Omental fat pad (tissue), 4 donors: ENCODE data around the gene RAPGEF4. TPM values are rescaled to one million over a fixed set of nuclear protein-coding genes. Genes with fewer than 3 reads are reported as not detected.
A peak's percentile ranks its signal among the peaks of the same experiment; 100 is the strongest.

ENCODE experiments used
- ATAC-seq: fragments of 150-250 bp; one replicate; pipeline ENCODE4 v1.9.1; 2016; ENCODE audit warnings: mild to moderate bottlenecking, moderate library complexity; ENCODE audit not compliant: low FRiP score
- DNase-seq: peaks from one replicate; pipeline ENCODE4 v3.0.0-alpha.2; 2019; ENCODE audit warnings: low spot score
- CTCF ChIP-seq, 3 donors: fragments of 450-650 bp; IDR thresholded peaks; one replicate each; pipeline ENCODE4 v1.5.1; 2016 to 2017; ENCODE audit warnings: antibody characterized with exemption in 3 of 3, mild to moderate bottlenecking in 3 of 3, moderate library complexity in 2 of 3
- total RNA-seq, 4 donors: library from RNA; depleted of rRNA; stranded (reverse); fragments of >200 nt; gene quantifications; one replicate each; pipeline ENCODE4 v1.1.0, GENCODE V29; 2016

RAPGEF4 gene
- total RNA-seq, 4 donors from 2014 or later, result 11.7 to 25.6 (median 20.0) TPM

DNA sequence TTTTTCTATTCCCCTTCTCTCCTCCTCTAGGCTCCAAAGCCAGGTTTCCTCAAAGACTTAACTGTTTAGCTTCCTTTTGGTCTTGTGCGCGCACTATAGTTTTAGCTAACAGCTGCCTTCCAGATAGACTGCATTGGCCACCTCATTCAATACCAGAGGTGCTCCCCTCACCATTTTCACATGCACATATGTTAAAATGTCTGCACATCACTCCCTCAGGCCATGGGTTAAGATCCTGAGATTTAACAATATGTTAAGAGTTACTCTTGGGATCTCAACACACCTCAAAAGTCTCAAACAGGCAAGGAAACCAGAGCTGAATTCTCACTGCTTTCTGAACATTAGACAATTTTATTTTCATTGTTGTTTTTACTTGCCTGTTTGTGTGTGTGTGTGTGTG lies 259.2 kb downstream of the RAPGEF4 start:
- ATAC-seq, result no peak
- DNase-seq, result no peak
- TF ChIP-seq CTCF (IDR thresholded peaks at IDR 0.05), result no peak

DNA sequence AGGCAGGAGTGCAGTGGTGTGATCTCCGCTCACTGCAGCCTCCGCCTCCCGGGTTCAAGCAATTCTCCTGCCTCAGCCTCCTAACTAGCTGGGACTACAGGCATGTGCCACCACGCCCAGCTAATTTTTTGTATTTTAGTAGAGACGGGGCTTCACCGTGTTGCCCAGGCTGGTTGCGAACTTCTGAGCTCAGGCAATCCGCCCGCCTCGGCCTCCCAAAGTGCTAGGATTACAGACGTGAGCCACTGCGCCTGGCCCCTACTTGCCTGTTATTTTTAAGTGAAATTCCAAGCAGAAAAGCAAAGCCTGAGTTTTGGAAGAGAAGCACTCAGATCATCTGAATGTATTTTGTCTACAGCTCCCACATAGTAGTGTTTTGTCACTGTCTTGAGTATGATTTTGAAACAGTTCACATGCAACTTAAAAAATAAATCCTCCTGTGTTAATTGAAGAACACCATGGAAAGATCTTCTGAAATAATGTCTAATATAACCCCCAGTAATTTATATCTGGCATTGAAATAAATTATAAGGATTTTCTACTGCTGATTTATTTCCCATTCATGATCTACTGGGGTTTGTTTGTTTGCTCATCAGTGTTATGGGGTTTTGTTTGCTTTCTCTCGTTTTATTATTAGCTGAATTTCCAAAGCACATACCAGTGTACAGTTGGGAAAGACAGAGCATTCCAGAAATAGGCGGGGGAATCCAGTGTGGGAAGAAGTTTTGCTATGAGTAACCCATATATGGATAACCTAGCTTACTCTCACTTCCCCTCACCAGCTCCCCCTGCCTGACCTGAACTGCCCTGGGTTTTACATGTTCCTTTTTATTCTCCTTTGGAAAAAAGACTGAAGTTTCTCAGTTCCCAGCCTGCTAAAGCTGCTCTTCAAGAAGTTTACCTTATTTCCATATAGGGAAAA lies 259.9 kb downstream of the RAPGEF4 start:
- no peak for TF ChIP-seq CTCF (IDR thresholded peaks at IDR 0.05)
- DNase-seq (no peak), ATAC-seq (peak; percentile 99)

DNA sequence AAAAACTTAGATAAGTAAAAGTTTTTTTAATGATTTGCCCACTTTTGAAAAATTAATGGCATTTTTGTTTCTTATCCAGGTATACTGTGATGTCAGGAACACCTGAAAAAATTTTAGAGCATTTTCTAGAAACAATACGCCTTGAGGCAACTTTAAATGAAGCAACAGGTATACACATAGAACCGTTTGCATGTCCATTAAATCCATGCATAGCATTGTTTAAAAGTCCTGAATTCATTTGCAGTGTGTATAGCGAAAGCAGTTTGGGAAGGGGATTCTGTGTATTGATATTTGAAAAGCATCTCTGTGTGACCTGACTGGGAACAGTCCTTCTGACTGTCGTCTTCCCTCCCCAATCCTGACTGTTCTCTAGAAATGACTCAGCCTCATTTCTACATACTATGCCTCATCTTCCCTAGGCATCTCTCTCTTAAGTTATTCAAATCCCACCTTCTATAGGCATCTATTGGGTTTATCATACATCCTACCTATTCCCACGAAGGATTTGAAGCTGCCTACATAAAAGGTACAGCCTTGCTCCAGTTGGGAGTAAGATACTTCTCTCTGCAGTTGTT lies 260.8 kb downstream of the RAPGEF4 start:
- ATAC-seq (no peak), DNase-seq (no peak)
- no peak for TF ChIP-seq CTCF (IDR thresholded peaks at IDR 0.05)

DNA sequence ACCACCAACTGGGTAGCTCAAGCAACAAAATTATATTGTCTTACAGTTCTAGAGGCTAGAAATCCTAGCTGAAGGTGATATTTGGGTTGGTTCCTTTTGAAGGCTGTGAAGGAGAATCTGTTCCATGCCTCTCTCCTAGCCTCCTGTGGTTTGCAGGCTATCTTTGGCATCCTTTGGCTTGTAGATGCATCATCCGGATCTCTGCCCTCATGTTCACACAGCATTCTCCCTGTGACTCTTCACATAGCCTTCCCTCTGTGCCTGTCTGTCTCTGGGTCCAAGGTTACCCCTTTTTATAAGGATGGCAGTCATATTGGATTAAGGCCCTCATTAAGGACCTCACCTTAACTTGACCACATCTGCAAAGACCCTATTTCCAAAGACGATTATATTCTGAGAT lies 261.4 kb downstream of the RAPGEF4 start:
- TF ChIP-seq CTCF (IDR thresholded peaks at IDR 0.05), result no peak
- DNase-seq (no peak), ATAC-seq (no peak)

GRCh38 chr2:172998547-172999272 lies 263.1 kb downstream of the RAPGEF4 start:
- DNase-seq (no peak), ATAC-seq (no peak)
- TF ChIP-seq CTCF (IDR thresholded peaks at IDR 0.05), result no peak

DNA sequence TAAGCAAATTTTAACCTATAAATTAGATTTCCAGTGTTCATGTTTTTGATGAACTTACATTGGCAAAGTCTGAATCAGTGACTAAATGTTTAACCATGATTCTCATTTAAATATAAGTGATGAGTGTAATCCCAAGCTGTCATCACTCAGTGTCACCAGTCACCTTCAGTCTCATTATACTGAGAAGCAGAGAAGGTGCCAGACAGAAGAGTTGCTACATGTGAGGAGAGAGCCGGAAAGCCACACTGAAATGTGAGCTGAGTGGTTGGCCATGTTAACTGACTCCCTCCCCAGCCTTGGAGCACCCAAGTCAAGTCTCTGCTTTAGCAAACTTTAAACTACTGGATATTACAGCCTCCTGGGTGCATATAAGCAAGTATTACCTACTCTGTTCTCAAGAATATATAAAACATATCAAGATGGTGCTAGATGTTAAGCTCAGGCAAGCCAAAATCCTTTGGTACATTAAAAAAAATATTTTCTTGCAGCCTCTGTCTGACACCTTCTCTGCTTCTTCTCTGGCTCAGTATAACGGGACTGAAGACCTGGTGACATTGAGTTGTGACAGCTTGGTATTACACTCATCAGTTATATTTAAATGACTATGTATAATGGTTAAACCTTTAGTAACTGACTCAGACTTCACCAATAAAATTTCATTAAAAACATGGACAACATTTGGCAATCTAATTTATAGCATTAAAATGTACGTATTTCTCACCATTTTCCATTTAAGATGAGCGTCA lies 264.2 kb downstream of the RAPGEF4 start:
- ATAC-seq (no peak), DNase-seq (no peak)
- no peak for TF ChIP-seq CTCF (IDR thresholded peaks at IDR 0.05)
